Measurements from ENCODE around the gene STRIT1. TPM values are rescaled to one million over a fixed set of nuclear protein-coding genes. Genes with fewer than 3 reads are reported as not detected.

The STRIT1 gene
- total RNA-seq = not detected in 2 replicates

DNA sequence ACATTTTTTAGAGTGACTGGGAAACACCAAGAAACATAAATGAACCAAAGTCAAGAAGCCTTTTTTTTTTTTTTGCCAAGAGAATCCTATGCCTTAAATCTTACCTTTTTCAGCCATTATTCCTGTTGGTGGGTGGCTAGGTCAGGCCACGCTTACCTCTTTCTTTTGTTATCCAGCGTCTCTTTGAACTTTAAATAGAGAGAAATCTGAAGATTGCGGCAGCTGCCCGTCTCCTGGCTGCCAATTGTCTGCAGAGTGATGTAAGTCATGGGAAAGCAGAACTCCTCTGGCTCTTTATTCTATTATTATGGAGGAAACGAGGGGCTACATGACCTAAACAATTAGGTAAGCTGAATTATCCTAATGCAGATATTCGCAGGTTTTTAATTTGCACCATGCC is at the start of gene STRIT1:
STRIT1 (minus strand) TSS at position 168 of the 400 bp plus-strand sequence.

Other genes with a start within 250 kb of the STRIT1 start
- gene MME, start 213.4 kb downstream of the STRIT1 start, total RNA-seq = 5.9 and 157 TPM in 2 replicates

All from regular cardiac myocyte (primary cell).